GM13976 (cell line): Measurements from ENCODE around the gene SLC9A1.

Source experiments
- DNase-seq: peaks from one replicate; pipeline ENCODE4 v3.0.0; 2012; ENCODE audit warnings: low spot score
- CTCF ChIP-seq: IDR thresholded peaks from 2 replicates; pipeline ENCODE4 v1.5.1; 2012; ENCODE audit warnings: borderline replicate concordance, mild to moderate bottlenecking; ENCODE audit not compliant: insufficient read depth; ENCODE audit errors: extremely low read depth, missing control alignments, control extremely low read depth
- in situ Hi-C: fragments of 300-500 bp; cut with MboI; formaldehyde crosslinking; loops from one replicate; pipeline ENCODE4 v1.12.0; 2022; ENCODE audit warnings: low sequenced_read_pairs, mixed read lengths, inconsistent platforms; ENCODE audit not compliant: unreplicated experiment

SLC9A1 gene

DNA sequence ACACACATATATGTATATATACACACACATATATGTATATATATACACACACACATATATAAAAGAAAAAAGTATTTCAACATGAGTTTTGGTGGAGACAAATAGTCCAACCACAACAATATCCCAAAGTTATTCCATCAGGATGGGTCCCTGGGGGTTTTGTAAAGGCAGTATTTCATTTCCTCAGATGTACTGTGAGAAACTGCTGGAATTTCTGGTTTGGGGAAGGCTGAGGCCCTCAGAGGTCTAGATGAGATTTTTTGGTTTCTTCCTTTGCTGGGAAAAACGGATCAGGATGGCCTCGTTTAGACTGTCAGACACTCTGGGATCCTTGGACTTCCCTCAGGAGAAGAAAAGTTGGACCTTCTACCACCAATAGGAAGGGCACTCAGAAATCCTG is 105.8 kb downstream of the SLC9A1 start:
- TF ChIP-seq CTCF: no peak
- in situ Hi-C loops: loop anchor here (5.0 kb wide), 1 partner anchor 48 kb away; no protein-coding TSS in a partner anchor
- no peak for DNase-seq
